K562 (cell line): ENCODE results near the gene GANAB. TPM values are rescaled to one million over a fixed set of nuclear protein-coding genes. Genes with fewer than 3 reads are reported as not detected.

ENCODE experiments used
- ASH1L ChIP-seq: fragments of 450-650 bp; IDR thresholded peaks from 2 replicates; pipeline ENCODE4 v1.6.1; 2018; ENCODE audit warnings: borderline replicate concordance, mild to moderate bottlenecking, low read depth; ENCODE audit not compliant: partially characterized antibody
- HDGF ChIP-seq: fragments of 450-650 bp; IDR thresholded peaks from 2 replicates; pipeline ENCODE4 v1.6.1; 2016
- HNRNPK ChIP-seq: fragments of 200-400 bp; formaldehyde crosslinking; IDR thresholded peaks from one replicate; pipeline ENCODE4 v1.6.1; 2018; ENCODE audit warnings: mild to moderate bottlenecking, low read depth, low read length; ENCODE audit not compliant: poor library complexity, severe bottlenecking
- NKRF ChIP-seq: fragments of 450-650 bp; IDR thresholded peaks from 2 replicates; pipeline ENCODE4 v1.6.1; 2016; ENCODE audit warnings: borderline replicate concordance
- REST ChIP-seq, 2 experiments: fragments of 450-650 bp; formaldehyde crosslinking in 1 of 2; IDR thresholded peaks; 2 replicates each; pipeline versions ENCODE4 v1.4.0 to v1.6.1; 2014 to 2020; ENCODE audit warnings: mild to moderate bottlenecking in 2 of 2, borderline replicate concordance in 1 of 2, low read depth in 1 of 2
- SAFB2 ChIP-seq: fragments of 200-400 bp; formaldehyde crosslinking; IDR thresholded peaks from 2 replicates; pipeline ENCODE4 v1.6.1; 2018; ENCODE audit warnings: borderline replicate concordance, low read length, low read depth, moderate library complexity; ENCODE audit not compliant: severe bottlenecking
- polyA plus RNA-seq, 8 experiments: library from polyadenylated mRNA; depleted of rRNA in 4 of 8; stranded (reverse) in 5 of 8; unstranded in 3 of 8; fragments of >200 nt; fragmentation: Nextera tagmentation in 2 of 8; fragmentation: Illumina TruSeq in 1 of 8; extraction: Ambion mirVana in 2 of 8; extraction: Trizol in 1 of 8; gene quantifications; 2 replicates each; pipeline versions ENCODE4 v1.2.1 to v1.2.3, GENCODE V29; 2011 to 2014; ENCODE audit warnings: inconsistent platforms in 1 of 8, missing spikeins in 1 of 8
- total RNA-seq, 7 experiments: library from RNA; depleted of rRNA in 6 of 7; stranded (reverse); fragments of >200 nt in 6 of 7; fragmentation: Illumina TruSeq in 2 of 7; extraction: Trizol in 2 of 7; gene quantifications; 2 replicates each; pipeline versions ENCODE4 v1.2.1 to v1.2.3, GENCODE V29; 2011 to 2021; ENCODE audit warnings: low replicate concordance in 1 of 7
- TF ChIP-seq, protein P1 (sequence below): sonication (generic); formaldehyde crosslinking; IDR thresholded peaks from 2 replicates; pipeline ENCODE4 v1.8.1; 2023; ENCODE audit warnings: missing genetic modification reagents, mild to moderate bottlenecking, borderline replicate concordance
- TF ChIP-seq, protein P2 (sequence below): fragments of 250-450 bp; sonication (Bioruptor Pico); IDR thresholded peaks from 2 replicates; pipeline ENCODE4 v1.4.0; 2020; ENCODE audit warnings: mild to moderate bottlenecking

Gene GANAB
- total and polyA plus RNA-seq, 9 of the 15 experiments (the other 6 are each of a cell fraction or from before 2014, with no cell fraction given), result 6.5 to 284 (median 161) TPM

- TF ChIP-seq, protein P1, sequence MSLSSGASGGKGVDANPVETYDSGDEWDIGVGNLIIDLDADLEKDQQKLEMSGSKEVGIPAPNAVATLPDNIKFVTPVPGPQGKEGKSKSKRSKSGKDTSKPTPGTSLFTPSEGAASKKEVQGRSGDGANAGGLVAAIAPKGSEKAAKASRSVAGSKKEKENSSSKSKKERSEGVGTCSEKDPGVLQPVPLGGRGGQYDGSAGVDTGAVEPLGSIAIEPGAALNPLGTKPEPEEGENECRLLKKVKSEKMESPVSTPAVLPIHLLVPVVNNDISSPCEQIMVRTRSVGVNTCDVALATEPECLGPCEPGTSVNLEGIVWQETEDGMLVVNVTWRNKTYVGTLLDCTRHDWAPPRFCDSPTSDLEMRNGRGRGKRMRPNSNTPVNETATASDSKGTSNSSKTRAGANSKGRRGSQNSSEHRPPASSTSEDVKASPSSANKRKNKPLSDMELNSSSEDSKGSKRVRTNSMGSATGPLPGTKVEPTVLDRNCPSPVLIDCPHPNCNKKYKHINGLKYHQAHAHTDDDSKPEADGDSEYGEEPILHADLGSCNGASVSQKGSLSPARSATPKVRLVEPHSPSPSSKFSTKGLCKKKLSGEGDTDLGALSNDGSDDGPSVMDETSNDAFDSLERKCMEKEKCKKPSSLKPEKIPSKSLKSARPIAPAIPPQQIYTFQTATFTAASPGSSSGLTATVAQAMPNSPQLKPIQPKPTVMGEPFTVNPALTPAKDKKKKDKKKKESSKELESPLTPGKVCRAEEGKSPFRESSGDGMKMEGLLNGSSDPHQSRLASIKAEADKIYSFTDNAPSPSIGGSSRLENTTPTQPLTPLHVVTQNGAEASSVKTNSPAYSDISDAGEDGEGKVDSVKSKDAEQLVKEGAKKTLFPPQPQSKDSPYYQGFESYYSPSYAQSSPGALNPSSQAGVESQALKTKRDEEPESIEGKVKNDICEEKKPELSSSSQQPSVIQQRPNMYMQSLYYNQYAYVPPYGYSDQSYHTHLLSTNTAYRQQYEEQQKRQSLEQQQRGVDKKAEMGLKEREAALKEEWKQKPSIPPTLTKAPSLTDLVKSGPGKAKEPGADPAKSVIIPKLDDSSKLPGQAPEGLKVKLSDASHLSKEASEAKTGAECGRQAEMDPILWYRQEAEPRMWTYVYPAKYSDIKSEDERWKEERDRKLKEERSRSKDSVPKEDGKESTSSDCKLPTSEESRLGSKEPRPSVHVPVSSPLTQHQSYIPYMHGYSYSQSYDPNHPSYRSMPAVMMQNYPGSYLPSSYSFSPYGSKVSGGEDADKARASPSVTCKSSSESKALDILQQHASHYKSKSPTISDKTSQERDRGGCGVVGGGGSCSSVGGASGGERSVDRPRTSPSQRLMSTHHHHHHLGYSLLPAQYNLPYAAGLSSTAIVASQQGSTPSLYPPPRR (CRISPR knock-in tag), result no peak
- TF ChIP-seq HDGF (0 out of 2 replicates have a peak, but pooled peaks have one; percentile 46), HNRNPK (no peak), SAFB2 (no peak), ASH1L (no peak), REST (IDR thresholded peaks at IDR 0.05; ENCODE audit: borderline replicate concordance) (no peak), REST (CRISPR knock-in tag; IDR thresholded peaks at IDR 0.05; ENCODE audit: low read depth) (peak; percentile 10; the same call in 1 of the 2 replicates), NKRF (peak; percentile 47; the same call in 1 of the 2 replicates)
- TF ChIP-seq, protein P2, sequence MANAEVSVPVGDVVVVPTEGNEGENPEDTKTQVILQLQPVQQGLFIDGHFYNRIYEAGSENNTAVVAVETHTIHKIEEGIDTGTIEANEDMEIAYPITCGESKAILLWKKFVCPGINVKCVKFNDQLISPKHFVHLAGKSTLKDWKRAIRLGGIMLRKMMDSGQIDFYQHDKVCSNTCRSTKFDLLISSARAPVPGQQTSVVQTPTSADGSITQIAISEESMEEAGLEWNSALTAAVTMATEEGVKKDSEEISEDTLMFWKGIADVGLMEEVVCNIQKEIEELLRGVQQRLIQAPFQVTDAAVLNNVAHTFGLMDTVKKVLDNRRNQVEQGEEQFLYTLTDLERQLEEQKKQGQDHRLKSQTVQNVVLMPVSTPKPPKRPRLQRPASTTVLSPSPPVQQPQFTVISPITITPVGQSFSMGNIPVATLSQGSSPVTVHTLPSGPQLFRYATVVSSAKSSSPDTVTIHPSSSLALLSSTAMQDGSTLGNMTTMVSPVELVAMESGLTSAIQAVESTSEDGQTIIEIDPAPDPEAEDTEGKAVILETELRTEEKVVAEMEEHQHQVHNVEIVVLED (CRISPR knock-in tag), result no peak
Observed at GRCh38 chr11:62664405-62665074, 18.1 kb upstream of the GANAB start (continued).
